Eye (tissue), 1 donor: ENCODE measurements around the gene ASPSCR1.
"Not testable (repeated sequence)": the region's sequence is repeated elsewhere in the genome, so short reads cannot be mapped to it uniquely, and the experiment has no call there.

Experiments
- DNase-seq: peaks from one replicate; pipeline ENCODE4 v3.0.0-alpha.2; 2015

The ASPSCR1 gene

GRCh38 chr17:81960130-81960958 lies 17.1 kb upstream of the ASPSCR1 start:
- DNase-seq, result peak; percentile 37

GRCh38 chr17:81961087-81961511 lies 16.3 kb upstream of the ASPSCR1 start, which contains the start of gene NOTUM:
TSS of gene NOTUM (minus strand) at chr17:81961187. CDS start at chr17:81960909, 278 bp downstream.
- DNase-seq, result peak; percentile 63

- DNase-seq, result no peak
Measured at GRCh38 chr17:81961521-81962498, 15.6 kb upstream of the ASPSCR1 start.

- DNase-seq, result peak; percentile 37
Measured at GRCh38 chr17:81962499-81963441, 14.7 kb upstream of the ASPSCR1 start.

- no peak for DNase-seq
Measured at GRCh38 chr17:81964081-81964849, 13.2 kb upstream of the ASPSCR1 start.

- peak; percentile 88 for DNase-seq
Measured at GRCh38 chr17:81966343-81967243, 10.8 kb upstream of the ASPSCR1 start.

GRCh38 chr17:81967244-81967532 lies 10.2 kb upstream of the ASPSCR1 start:
- DNase-seq, result no peak

GRCh38 chr17:81967533-81968395 lies 9.7 kb upstream of the ASPSCR1 start:
- DNase-seq, result peak; percentile 94

- no peak for DNase-seq
Measured at GRCh38 chr17:81968396-81968745, 9.1 kb upstream of the ASPSCR1 start.

- DNase-seq, result no peak
Measured at GRCh38 chr17:81968850-81969812, 8.3 kb upstream of the ASPSCR1 start.

- DNase-seq, result no peak
Measured at GRCh38 chr17:81973432-81973831, 4.0 kb upstream of the ASPSCR1 start.

GRCh38 chr17:81976332-81977210 lies 858 bp upstream of the ASPSCR1 start:
- DNase-seq, result no peak

- no peak for DNase-seq
Measured at GRCh38 chr17:81978524-81979298, 1.3 kb downstream of the ASPSCR1 start.

- no peak for DNase-seq
Measured at GRCh38 chr17:81980122-81980521, 2.7 kb downstream of the ASPSCR1 start.

GRCh38 chr17:81980707-81981343 lies 3.4 kb downstream of the ASPSCR1 start:
- no peak for DNase-seq

- DNase-seq, result not testable (repeated sequence)
Measured at GRCh38 chr17:81981511-81981910, 4.1 kb downstream of the ASPSCR1 start.
